KBM-7 (cell line): ENCODE measurements around the gene GTF2F1.
"Not testable (repeated sequence)": the region's sequence is repeated elsewhere in the genome, so short reads cannot be mapped to it uniquely, and the experiment has no call there.

ENCODE experiments used
- DNase-seq: peaks from one replicate; pipeline ENCODE4 v3.0.0-alpha.2; 2015
- in situ Hi-C: fragments of 300-500 bp; cut with MboI; formaldehyde crosslinking; loops from 2 replicates; pipeline ENCODE4 v1.14.3; 2020; ENCODE audit warnings: low sequenced_read_pairs, low pct_unique_long_range_greater_than_20kb, mixed read lengths

GTF2F1 gene

DNA sequence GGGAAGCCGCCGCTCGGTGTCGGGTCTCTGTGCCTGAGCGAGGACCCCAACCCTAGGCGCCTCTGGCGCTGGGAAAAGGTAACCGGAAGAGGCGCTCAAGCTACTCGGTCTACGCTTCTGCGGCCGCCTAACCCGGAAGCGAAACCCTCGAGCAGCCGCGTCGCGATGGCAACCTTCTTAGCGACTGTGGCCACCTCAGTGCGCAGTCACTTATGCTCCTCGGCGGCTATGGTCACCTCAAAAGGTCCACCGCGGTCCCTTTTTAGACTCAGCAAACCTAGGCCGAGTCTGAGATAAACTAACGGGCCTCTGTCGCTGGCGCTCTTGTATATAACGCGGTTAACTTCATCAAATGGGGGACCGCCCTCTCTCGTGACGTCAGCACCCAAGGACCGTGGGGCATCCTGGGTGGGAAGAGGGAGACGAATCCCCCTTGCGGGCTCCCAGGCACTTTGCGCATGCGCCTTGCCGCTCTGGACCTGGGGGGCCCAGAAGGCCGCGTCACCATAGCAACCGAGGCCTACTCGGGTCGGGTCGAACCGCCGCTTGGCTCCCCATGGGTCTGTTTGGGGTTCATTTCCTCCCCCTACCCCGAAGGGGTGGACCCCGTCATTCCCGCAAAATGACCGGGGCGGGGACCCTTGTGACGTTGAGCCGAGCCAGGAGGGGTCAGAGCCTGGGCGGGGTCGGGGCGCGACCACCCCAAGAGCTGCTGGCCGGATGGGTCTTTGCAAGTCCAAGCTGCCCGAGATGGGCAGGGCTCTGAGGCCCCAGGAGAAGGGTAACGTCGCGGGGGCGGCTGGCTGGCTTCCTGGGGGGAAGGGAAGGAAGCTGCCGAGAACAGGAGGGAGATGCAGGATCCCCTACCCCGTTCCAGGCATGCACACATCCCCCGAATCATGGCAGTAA, at the start of gene GTF2F1:
TSS of gene GTF2F1 (minus strand) at position 91 of the 909 bp plus-strand sequence. CDS start 169 bp downstream, outside the sequence.
- in situ Hi-C loops: no loop called here
- DNase-seq: peak; percentile 95

GRCh38 chr19:6442087-6442688, 49.2 kb upstream of the GTF2F1 start:
- in situ Hi-C loops: no loop called here

GRCh38 chr19:6440905-6441304, 47.9 kb upstream of the GTF2F1 start:
- in situ Hi-C loops: no loop called here

More at GRCh38 chr19:6442087-6442688, 49.2 kb upstream of the GTF2F1 start:
- DNase-seq: no peak

DNA sequence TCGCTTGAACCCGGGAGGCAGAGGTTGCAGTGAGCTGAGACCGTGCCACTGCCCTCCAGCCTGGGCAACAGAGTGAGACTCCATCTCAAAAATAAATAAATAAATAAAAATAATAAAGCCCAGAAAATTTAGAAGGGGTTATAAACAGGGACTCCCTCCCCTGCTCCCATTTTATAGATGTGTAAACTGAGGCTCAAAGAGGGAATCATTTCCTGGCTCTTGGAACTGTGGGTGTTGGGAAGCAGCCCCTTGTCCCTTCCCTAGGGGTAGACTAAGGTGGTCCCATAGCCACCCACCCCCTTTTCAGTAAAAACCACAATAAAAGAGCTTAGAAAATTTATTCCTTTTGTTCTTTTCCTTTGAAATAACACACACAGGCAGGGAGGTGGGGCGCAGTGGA, 46.8 kb upstream of the GTF2F1 start:
- DNase-seq: no peak
- in situ Hi-C loops: no loop called here

More at GRCh38 chr19:6440905-6441304, 47.9 kb upstream of the GTF2F1 start:
- no peak for DNase-seq

- in situ Hi-C loops: no loop called here
- DNase-seq: no peak
These were observed 40.7 kb upstream of the GTF2F1 start, which contains the start of gene SLC25A41 for GRCh38 chr19:6433663-6434062. Gene SLC25A41 (minus strand): TSS chr19:6433763. CDS start chr19:6433693, 70 bp downstream.

DNA sequence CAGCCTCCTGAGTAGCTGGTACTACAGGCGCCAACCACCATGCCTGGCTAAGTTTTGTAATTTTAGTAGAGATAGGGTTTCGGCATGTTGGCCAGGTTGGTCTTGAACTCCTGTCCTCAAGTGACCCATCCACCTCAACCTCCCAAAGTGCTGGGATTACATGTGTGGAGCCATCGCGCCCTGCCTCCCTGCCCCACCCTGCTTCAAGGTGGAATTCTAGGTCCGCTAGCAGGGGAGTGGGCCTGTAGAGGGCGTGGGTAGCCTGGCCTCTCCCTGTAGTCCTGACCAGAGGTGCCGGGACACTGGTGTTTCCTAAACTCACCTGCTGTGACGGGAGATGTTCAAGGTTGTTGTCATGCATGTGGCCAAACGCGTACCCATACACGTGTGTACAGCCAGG, 40.2 kb upstream of the GTF2F1 start:
- no peak for DNase-seq

DNA sequence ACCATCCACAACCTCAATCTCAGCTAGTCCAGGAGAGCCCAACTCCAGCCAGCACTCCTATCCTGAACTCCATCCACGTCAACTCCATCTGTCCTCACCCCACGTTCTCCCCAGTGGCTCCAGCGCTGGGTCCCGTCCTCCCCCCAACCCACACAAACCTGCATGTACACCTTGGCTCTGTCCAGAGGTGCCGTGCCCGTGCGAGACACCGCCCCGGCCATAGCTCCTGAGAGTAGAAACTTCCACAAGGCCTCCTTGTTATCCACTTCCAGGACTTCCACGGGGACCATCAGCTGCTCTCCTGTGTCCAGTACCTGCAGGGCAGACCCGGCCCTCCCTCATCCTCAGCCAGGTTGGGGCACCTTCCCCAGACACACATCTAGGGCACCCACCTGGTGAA, 38.9 kb upstream of the GTF2F1 start:
- in situ Hi-C loops: no loop called here
- no peak for DNase-seq

More for the DNA sequence above, 40.2 kb upstream of the GTF2F1 start:
- in situ Hi-C loops: no loop called here

DNA sequence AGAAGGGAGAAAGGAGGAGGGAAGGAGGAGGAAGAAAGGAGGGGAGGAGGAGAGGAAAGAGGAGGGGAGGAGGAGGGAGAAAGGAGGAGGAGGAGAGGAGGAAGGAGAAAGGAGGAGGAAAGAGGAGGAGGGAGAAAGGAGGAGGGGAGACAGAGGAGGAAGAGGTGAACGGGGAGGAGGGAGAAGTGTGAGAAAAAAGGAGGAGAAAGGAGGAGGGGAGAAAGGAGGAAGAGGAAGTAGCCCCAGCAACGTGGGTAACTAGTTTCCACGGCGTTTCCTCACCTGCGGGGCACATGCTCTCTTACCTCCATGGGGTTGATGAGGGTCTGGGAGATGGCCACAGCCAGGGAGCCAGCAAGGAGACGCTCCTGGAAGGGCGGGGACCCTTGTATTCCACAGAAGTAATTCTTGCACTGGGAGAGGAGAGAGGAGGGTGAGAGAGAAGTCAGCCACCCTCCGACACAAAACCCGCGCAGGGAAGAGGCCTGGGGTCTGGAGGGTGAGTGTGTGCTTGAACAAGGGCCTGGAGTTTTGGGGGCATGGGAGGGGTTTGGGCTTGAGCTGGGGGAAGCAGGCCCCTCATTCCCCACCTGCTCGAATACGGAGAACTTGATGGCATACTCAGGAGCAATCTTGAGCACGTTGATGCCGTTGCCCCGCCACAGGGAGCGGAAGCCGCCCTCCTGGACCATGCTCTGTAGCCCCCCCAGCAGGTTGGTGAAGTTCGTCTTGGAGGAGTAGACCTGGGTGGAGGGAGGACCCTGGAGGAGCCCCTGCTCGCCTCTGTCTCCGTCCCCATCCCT, 36.7 kb upstream of the GTF2F1 start:
- peak; percentile 25 for DNase-seq
- in situ Hi-C loops: no loop called here

DNA sequence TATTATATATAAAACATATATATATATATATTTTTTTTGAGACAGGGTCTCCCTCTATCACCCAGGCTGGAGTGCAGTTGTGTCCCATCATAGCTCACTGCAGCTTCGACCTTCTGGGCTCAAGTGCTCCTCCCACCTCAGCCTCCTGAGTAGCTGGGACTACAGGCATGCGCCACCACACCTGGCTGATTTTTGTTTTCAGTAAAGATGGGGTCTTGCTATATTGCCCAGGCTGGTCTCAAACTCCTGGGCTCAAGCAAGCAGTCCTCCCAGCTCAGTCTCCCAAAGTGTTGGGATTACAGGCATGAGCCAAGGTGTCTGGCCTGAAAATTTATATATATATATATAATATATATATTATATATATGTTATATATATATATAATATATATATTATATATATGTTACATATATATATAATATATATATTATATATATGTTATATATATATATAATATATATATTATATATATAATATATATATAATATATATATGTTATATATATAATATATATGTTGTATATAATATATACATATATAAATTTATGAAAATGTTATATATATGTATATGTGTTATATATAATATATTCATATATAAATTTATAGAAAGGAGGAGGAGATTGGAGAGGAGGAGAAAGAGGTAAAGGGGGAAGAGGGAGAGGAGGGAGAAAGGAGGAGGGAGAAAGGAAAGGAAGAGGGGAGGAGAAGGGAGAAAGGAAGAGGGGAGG, 35.9 kb upstream of the GTF2F1 start:
- DNase-seq, in situ Hi-C loops: not testable (repeated sequence)

DNA sequence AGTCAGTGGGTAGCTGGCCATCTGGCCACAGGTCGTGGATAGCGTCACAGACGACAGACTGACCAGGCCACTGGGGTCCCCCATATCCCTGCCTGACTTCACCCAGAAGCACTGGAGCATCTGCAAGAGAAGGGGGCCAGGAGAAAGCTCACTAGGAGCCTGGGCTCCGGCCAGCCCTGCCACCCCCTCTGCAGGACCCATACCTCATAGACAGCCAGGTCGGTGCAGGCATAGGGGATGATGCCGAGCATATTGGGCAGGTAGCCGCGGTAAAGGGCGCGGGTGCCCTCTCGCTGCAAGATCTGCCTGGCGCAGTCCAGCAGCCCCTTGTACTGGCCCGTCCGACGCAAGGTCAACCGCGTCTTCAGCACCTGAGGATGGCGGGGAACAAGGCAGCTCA, 34.2 kb upstream of the GTF2F1 start:
- in situ Hi-C loops: no loop called here
- no peak for DNase-seq

DNA sequence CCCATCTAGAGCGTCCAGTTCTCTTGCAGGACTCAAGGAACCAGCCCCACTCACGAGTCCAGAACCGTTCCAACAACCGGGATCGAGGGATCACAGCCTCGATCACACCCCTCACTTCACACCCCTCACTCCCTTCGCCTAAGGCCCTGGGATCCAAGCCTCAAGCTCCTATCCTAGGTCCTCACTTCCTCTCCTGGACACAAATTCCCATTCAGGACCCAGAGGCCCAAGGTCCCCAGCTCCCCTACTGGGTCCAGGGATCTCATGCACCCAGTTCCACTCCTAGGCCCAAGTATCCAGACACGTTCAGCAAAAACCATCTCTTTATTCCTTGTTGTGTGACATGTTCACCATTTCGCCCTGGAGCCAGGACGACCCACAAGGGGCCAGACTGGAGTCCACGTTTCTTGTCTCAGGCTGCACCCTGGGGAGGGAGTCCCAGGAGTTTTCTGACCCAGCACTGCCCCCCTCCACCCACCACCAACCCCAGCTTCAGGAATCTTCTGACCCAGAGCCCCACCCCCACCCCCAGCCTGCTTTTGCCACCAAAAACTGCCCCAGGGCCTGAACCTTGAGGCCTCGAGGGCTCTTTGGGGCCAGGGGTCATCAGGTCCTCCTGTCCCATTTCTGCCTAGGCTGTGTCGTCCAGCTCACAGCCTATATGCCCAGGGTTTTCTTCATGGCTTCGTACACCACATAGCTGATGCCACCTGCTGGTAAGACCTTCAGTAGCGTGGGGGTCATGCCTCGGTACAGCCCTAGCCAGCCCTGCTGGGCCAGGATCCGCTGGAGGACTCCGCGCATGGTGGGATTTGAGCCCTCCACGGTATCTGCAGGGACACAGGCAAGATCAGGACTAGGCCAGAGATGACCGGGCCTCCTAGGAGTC, 33.0 kb upstream of the GTF2F1 start:
- in situ Hi-C loops: no loop called here

DNA sequence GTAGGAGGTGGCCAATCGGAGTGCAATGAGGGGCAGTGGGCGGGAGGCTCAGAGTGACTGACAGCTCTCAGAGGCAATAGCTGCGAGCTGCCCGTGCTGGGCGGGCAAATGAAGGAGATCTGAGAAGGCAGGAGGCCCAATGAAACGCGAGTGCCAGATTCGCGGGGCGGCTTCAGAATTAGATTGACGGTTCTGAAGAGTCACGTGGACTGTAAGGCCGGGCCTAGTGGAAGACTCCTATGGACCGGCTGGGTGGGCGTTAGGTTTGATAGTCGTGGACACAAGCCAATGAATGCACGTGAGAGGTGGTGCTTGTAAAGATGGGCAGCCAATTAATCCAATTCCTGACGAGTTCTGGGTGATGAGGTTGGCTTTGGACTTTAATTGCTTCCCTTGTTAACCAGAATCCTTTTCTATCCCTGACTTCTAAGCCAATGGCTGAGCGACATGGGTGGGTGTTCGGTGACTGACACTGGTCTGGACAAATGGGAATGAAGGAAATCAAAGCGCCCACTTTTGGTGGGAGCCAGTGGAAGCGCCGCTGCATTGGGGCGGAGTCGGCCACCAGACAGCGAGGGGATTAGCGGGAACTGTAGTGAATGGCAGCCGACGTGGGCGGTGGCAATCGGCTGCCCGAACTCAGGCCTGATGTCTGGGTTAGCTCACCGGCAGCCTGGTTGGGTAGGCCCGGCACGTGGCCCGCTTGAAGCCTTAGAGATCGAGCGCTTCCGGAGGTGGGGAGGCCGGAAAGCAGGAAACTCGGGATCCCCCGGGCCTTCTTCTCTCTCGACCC, 32.2 kb upstream of the GTF2F1 start:
- in situ Hi-C loops: no loop called here
- DNase-seq: peak; percentile 100

More for the DNA sequence above, 33.0 kb upstream of the GTF2F1 start:
- peak; percentile 27 for DNase-seq

DNA sequence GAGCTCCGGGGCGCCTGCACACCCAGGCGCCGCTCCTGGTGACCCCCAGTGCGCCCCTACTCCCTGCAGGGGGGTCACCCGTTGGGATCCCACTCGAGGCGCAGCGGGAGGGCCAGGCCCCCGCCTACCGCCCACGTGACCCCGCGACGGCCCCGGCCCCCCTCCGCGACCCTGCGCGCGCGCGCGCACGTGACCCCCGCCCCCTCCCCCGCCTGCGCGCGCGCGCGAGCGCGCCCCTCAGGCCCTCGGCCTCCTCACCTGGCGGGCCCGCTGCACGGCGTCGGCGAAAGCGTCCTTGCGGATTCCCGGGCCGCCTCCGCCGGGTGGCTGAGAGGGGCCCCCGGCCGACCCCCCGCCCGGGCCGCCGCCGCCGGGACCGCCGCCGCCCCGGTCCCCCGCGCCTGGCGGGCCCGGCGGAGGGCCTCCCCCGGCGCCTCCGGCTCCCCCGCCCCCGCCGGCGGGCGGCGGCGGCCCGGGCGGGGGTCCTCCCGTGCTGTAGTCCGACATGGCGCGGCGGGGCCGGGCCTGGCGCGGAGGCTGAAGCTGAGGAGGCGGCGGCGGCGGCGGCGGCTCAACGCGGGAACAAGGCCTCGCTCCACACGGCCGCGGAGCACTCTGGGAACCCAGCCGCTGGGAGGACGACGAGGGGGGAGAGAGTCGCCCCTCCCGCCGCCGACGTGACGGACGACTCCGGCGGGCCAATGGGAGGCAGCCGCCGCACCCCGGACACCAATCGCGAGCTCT, 31.4 kb upstream of the GTF2F1 start, which contains the start of gene KHSRP:
TSS of gene KHSRP (minus strand) at position 617 of the 744 bp plus-strand sequence. CDS start at position 507, 110 bp downstream.
- in situ Hi-C loops: no loop called here
- no peak for DNase-seq

- peak; percentile 49 for DNase-seq
- in situ Hi-C loops: no loop called here
These were observed 30.7 kb upstream of the GTF2F1 start for GRCh38 chr19:6423499-6424194.

DNA sequence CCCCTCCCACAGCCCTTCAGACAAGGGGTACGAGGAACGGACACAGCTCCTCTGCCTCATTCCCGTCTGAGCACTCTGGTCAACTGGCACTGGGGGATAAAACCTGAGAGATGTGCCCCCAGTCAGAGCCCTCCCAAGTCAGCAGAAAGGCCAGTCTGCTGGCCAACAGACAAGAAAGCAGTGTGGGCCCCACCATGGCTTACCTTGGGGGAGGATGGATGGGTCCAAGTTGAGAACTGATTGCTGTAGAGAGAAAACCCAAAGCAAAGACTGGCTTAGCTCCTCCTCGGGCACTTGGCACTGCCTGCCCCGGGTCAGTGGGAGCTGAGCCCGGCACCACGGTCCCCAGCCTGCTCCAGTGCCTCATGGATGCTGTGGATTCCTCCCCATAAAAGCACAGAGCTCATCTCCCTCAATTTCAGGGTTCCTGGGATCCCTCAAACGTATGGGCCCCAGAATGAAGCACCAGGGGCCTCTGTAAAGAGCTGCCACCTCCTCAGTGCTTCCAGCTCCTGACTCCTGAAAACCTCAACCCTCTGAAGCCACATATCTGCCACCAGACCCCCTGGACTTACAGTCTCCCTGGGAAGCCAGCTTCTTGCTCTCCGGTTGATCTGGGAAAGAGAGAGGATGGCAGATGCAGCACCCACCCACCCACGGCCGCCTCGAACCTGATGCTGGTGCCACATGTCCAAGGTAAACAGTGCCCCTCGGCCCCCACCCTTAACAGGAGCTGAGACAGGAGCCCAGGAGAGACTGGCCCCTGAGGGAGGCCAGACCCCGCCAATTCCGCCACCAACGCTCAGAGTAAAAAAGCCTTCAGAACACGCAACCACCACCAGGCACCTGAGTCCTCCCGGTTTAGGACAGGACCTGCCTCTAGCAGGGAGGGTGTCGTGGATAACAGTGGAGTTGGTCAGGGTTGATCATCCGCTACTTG, 28.4 kb upstream of the GTF2F1 start:
- no peak for DNase-seq
- in situ Hi-C loops: no loop called here
